A673 (cell line): Measurements from ENCODE around the gene THRB. TPM values are rescaled to one million over a fixed set of nuclear protein-coding genes. Genes with fewer than 3 reads are reported as not detected.

ENCODE experiments used
- BruUV-seq: library from RNA; stranded (reverse); fragments of 400-500 nt; replicated peaks from 2 replicates; lab custom pipeline; 2021; lab: Mats Ljungman, UMichigan
- CTCF ChIA-PET: fragments of 300-600 bp; sonication (Branson Sonifier 250); formaldehyde crosslinking; loops from one replicate; lab custom pipeline; 2022; ENCODE audit warnings: antibody characterized with exemption; lab: Charles Lee
- POLR2A ChIA-PET: fragments of 300-600 bp; sonication (Branson Sonifier 250); formaldehyde crosslinking; loops from one replicate; lab custom pipeline; 2022; ENCODE audit warnings: antibody characterized with exemption; ENCODE audit not compliant: low non-redundant PET; lab: Charles Lee
- DNase-seq: peaks from one replicate; pipeline ENCODE4 v3.0.0-alpha.2; 2015; ENCODE audit warnings: low spot score
- H3K27ac ChIP-seq: fragments of 200-600 bp; sonication (generic); 2 replicates; pipeline ENCODE4 v1.5.1; 2016; ENCODE audit warnings: mixed run types, low read depth, mild to moderate bottlenecking, mixed read lengths, antibody characterized with exemption, low read length; ENCODE audit not compliant: poor library complexity, severe bottlenecking
- H3K27me3 ChIP-seq: fragments of 200-600 bp; sonication (generic); replicated peaks from 2 replicates; pipeline ENCODE4 v1.6.1; 2017; ENCODE audit warnings: mixed run types, low read depth, mild to moderate bottlenecking, mixed read lengths, antibody characterized with exemption, low read length; ENCODE audit not compliant: insufficient read depth, poor library complexity
- H3K36me3 ChIP-seq: fragments of 200-600 bp; sonication (generic); 2 replicates; pipeline ENCODE4 v1.6.1; 2016; ENCODE audit warnings: mixed run types, mild to moderate bottlenecking, mixed read lengths, antibody characterized with exemption, low read length; ENCODE audit not compliant: insufficient read depth, poor library complexity, severe bottlenecking
- H3K4me1 ChIP-seq: fragments of 200-600 bp; sonication (generic); 2 replicates; pipeline ENCODE4 v1.6.1; 2017; ENCODE audit warnings: mixed run types, mild to moderate bottlenecking, mixed read lengths, antibody characterized with exemption, low read length; ENCODE audit not compliant: insufficient read depth, poor library complexity, severe bottlenecking
- H3K4me3 ChIP-seq: fragments of 200-600 bp; sonication (generic); 2 replicates; pipeline ENCODE4 v1.5.1; 2016; ENCODE audit warnings: low read depth, mixed run types, mild to moderate bottlenecking, mixed read lengths, low read length; ENCODE audit not compliant: poor library complexity, severe bottlenecking
- H3K9me3 ChIP-seq: fragments of 200-600 bp; sonication (generic); 2 replicates; pipeline ENCODE4 v1.6.1; 2016; ENCODE audit warnings: mixed run types, low read depth, mild to moderate bottlenecking, mixed read lengths, antibody characterized with exemption, low read length; ENCODE audit not compliant: poor library complexity, severe bottlenecking
- CTCF ChIP-seq: fragments of 300-800, 200-600 bp; sonication (generic); conservative IDR thresholded peaks from 2 replicates; pipeline ENCODE4 v1.5.1; 2017; ENCODE audit warnings: low read depth, mild to moderate bottlenecking, antibody characterized with exemption, low read length, moderate library complexity, mixed read lengths
- EZH2 ChIP-seq: fragments of 200-600 bp; sonication (generic); IDR thresholded peaks from 2 replicates; pipeline ENCODE4 v1.6.1; 2017; ENCODE audit warnings: borderline replicate concordance, low read depth, mild to moderate bottlenecking, mixed read lengths, antibody characterized with exemption, low read length; ENCODE audit not compliant: poor library complexity, severe bottlenecking
- intact Hi-C: fragments of 100-400 bp; cut with micrococcal nuclease; formaldehyde crosslinking; loops from one replicate; pipeline ENCODE4 v1.10.0; 2022; ENCODE audit not compliant: unreplicated experiment
- total RNA-seq: library from RNA; stranded (reverse); gene quantifications from 2 replicates; pipeline ENCODE4 v1.2.3, GENCODE V29; 2021

Gene THRB
- total RNA-seq, 1 experiment from 2014 or later: 0.11 TPM

GRCh38 chr3:24199775-24200247 lies 294.8 kb downstream of the THRB start:
- Histone ChIP-seq H3K36me3 (no peaks in the 10 kb centered on the region), H3K27me3 (no peaks in the 10 kb centered on the region)
- CTCF ChIA-PET: no interaction called here

GRCh38 chr3:24199300-24199699 lies 295.4 kb downstream of the THRB start:
- no TSS peak for BruUV-seq
- DNase-seq: no peak
- H3K9me3 ChIP-seq: no peaks in the 10 kb centered on the region
- H3K4me1 ChIP-seq: no peaks in the 10 kb centered on the region
- intact Hi-C loops: no loop called here
- H3K4me3 ChIP-seq: no peak overlapping the region
- no peak overlapping the region for H3K27ac ChIP-seq
- no peaks in the 10 kb centered on the region for H3K36me3 ChIP-seq
- ChIA-PET CTCF (no interaction called here), POLR2A (no interaction called here)
- no peak for TF ChIP-seq CTCF
- TF ChIP-seq EZH2: no peak
- no peaks in the 10 kb centered on the region for H3K27me3 ChIP-seq

More at GRCh38 chr3:24199775-24200247, 294.8 kb downstream of the THRB start:
- BruUV-seq: no TSS peak
- Histone ChIP-seq H3K27ac (no peak overlapping the region), H3K4me3 (no peak overlapping the region), H3K4me1 (no peaks in the 10 kb centered on the region), H3K9me3 (no peaks in the 10 kb centered on the region)
- TF ChIP-seq CTCF (no peak), EZH2 (no peak)
- DNase-seq: no peak
- intact Hi-C loops: no loop called here
- POLR2A ChIA-PET: no interaction called here

- no TSS peak for BruUV-seq
- intact Hi-C loops: no loop called here
- Histone ChIP-seq H3K4me3 (no peak overlapping the region), H3K36me3 (no peaks in the 10 kb centered on the region), H3K27ac (no peak overlapping the region), H3K9me3 (no peaks in the 10 kb centered on the region), H3K4me1 (no peaks in the 10 kb centered on the region), H3K27me3 (no peaks in the 10 kb centered on the region)
- CTCF ChIA-PET: no interaction called here
- DNase-seq: no peak
- TF ChIP-seq CTCF (no peak), EZH2 (no peak)
- POLR2A ChIA-PET: no interaction called here
Measured at GRCh38 chr3:24198728-24199127, 295.9 kb downstream of the THRB start.
